Measurements from ENCODE around the gene SEL1L2. TPM values are rescaled to one million over a fixed set of nuclear protein-coding genes. Genes with fewer than 3 reads are reported as not detected.
A peak's percentile ranks its signal among the peaks of the same experiment; 100 is the strongest.

SEL1L2 gene
- total RNA-seq, 1 experiment from 2014 or later: not detected

DNA sequence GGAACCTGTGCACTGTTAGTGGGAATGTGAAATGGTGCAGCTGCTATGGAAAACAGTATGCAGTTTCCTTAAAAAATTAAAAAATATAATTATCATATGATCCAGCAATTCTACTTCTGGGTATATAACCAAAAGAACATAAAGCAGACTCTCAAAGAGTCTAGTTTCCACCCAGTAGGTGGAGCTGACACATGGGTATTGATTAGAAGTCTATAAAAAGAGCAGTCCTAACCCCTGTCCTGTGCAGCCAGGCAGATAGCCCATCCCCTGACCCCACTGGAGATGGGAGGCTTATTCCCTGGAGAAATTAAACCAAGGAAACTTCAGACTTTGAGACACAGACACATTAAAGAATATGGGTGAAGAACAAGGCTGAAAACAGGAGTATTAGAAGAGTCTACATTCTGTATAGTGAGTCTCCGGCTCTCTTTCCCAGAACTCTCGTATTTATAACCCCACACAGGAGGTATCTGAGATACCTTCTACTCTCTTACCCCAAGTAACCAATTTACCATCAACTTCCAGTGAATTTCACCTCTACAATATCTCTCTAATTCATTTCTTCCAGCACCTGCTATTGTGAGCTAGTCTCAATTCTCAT is 92.3 kb downstream of the SEL1L2 start:
- no TSS peak for BruUV-seq (replicated peaks)
- ChIA-PET CTCF (no interaction called here), POLR2A (ENCODE audit: low non-redundant PET) (no interaction called here)
- H3K27ac ChIP-seq (ENCODE audit: low read depth, low read length, poor library complexity, severe bottlenecking): no peak overlapping the region
- no peaks in the 10 kb centered on the region for H3K36me3 ChIP-seq (ENCODE audit: insufficient read depth, low read length, poor library complexity, severe bottlenecking)
- H3K4me1 ChIP-seq (ENCODE audit: insufficient read depth, low read length, poor library complexity, severe bottlenecking): no peaks in the 10 kb centered on the region
- H3K27me3 ChIP-seq (replicated peaks; ENCODE audit: insufficient read depth, low read depth, low read length, poor library complexity): no peaks in the 10 kb centered on the region
- H3K4me3 ChIP-seq (ENCODE audit: low read depth, low read length, poor library complexity, severe bottlenecking): no peak overlapping the region
- no peak for DNase-seq (ENCODE audit: low spot score)
- intact Hi-C loops (cut with micrococcal nuclease; ENCODE audit: unreplicated experiment): loop anchor here (5.0 to 10.0 kb wide), 2 partner anchors 159 to 307 kb away; no protein-coding TSS in a partner anchor
- TF ChIP-seq, protein P1, sequence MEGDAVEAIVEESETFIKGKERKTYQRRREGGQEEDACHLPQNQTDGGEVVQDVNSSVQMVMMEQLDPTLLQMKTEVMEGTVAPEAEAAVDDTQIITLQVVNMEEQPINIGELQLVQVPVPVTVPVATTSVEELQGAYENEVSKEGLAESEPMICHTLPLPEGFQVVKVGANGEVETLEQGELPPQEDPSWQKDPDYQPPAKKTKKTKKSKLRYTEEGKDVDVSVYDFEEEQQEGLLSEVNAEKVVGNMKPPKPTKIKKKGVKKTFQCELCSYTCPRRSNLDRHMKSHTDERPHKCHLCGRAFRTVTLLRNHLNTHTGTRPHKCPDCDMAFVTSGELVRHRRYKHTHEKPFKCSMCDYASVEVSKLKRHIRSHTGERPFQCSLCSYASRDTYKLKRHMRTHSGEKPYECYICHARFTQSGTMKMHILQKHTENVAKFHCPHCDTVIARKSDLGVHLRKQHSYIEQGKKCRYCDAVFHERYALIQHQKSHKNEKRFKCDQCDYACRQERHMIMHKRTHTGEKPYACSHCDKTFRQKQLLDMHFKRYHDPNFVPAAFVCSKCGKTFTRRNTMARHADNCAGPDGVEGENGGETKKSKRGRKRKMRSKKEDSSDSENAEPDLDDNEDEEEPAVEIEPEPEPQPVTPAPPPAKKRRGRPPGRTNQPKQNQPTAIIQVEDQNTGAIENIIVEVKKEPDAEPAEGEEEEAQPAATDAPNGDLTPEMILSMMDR (conservative IDR thresholded peaks at IDR 0.05; ENCODE audit: low read depth, low read length): peak; percentile 34; the same call in 1 of the 2 replicates
- no peak for TF ChIP-seq EZH2 (IDR thresholded peaks at IDR 0.05; ENCODE audit: borderline replicate concordance, low read depth, low read length, poor library complexity, severe bottlenecking)
- no peaks in the 10 kb centered on the region for H3K9me3 ChIP-seq (ENCODE audit: low read depth, low read length, poor library complexity, severe bottlenecking)

DNA sequence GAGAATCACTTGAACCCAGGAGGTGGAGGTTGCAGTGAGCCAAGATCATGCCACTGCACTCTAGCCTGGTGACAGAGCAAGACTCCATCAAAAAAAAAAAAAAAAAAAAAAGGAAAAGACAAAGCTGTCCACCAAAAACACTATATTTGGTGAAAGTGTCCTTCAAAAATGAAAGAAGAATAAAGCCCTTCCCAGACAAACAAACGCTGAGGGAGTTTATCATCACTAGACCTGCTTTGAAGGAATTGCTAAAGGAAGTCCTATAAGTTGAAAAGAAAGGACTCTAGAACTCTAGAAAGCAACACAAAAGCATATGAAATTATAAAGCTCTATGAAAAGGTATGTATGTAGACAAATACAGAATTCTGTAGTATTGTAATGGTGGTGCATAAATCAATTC is 98.8 kb downstream of the SEL1L2 start:
- Histone ChIP-seq H3K27me3 (replicated peaks; ENCODE audit: insufficient read depth, low read depth, low read length, poor library complexity) (no peaks in the 10 kb centered on the region), H3K36me3 (ENCODE audit: insufficient read depth, low read length, poor library complexity, severe bottlenecking) (no peaks in the 10 kb centered on the region), H3K27ac (ENCODE audit: low read depth, low read length, poor library complexity, severe bottlenecking) (no peak overlapping the region), H3K9me3 (ENCODE audit: low read depth, low read length, poor library complexity, severe bottlenecking) (peaks cover 8% of the 10 kb centered on the region), H3K4me3 (ENCODE audit: low read depth, low read length, poor library complexity, severe bottlenecking) (no peak overlapping the region), H3K4me1 (ENCODE audit: insufficient read depth, low read length, poor library complexity, severe bottlenecking) (no peaks in the 10 kb centered on the region)
- no TSS peak for BruUV-seq (replicated peaks)
- ChIA-PET POLR2A (ENCODE audit: low non-redundant PET) (interaction anchor here (0.6 kb wide), 1 partner anchor 26 kb away, joined by 3 read pairs; no protein-coding TSS in a partner anchor), CTCF (no interaction called here)
- no peak for DNase-seq (ENCODE audit: low spot score)
- no peak for TF ChIP-seq EZH2 (IDR thresholded peaks at IDR 0.05; ENCODE audit: borderline replicate concordance, low read depth, low read length, poor library complexity, severe bottlenecking)
- TF ChIP-seq, protein P1 (conservative IDR thresholded peaks at IDR 0.05; ENCODE audit: low read depth, low read length): no peak
- intact Hi-C loops (cut with micrococcal nuclease; ENCODE audit: unreplicated experiment): loop anchor here (10.0 kb wide), 1 partner anchor 313 kb away; no protein-coding TSS in a partner anchor

GRCh38 chr20:13884803-13885202 is 105.6 kb downstream of the SEL1L2 start:
- no TSS peak for BruUV-seq (replicated peaks)
- no peak for DNase-seq (ENCODE audit: low spot score)
- no peaks in the 10 kb centered on the region for H3K27me3 ChIP-seq (replicated peaks; ENCODE audit: insufficient read depth, low read depth, low read length, poor library complexity)
- intact Hi-C loops (cut with micrococcal nuclease; ENCODE audit: unreplicated experiment): no loop called here
- POLR2A ChIA-PET (ENCODE audit: low non-redundant PET): no interaction called here
- H3K4me3 ChIP-seq (ENCODE audit: low read depth, low read length, poor library complexity, severe bottlenecking): no peak overlapping the region
- no peaks in the 10 kb centered on the region for H3K36me3 ChIP-seq (ENCODE audit: insufficient read depth, low read length, poor library complexity, severe bottlenecking)
- CTCF ChIA-PET: no interaction called here
- H3K9me3 ChIP-seq (ENCODE audit: low read depth, low read length, poor library complexity, severe bottlenecking): no peaks in the 10 kb centered on the region
- no peaks in the 10 kb centered on the region for H3K4me1 ChIP-seq (ENCODE audit: insufficient read depth, low read length, poor library complexity, severe bottlenecking)
- TF ChIP-seq, protein P1 (conservative IDR thresholded peaks at IDR 0.05; ENCODE audit: low read depth, low read length): no peak
- TF ChIP-seq EZH2 (IDR thresholded peaks at IDR 0.05; ENCODE audit: borderline replicate concordance, low read depth, low read length, poor library complexity, severe bottlenecking): no peak
- no peak overlapping the region for H3K27ac ChIP-seq (ENCODE audit: low read depth, low read length, poor library complexity, severe bottlenecking)

Data from A673 (cell line).